Midbrain (tissue), 1 donor: ENCODE measurements around the gene NAALADL2.
"Not testable (repeated sequence)": the region's sequence is repeated elsewhere in the genome, so short reads cannot be mapped to it uniquely, and the experiment has no call there.

Experiments
- DNase-seq: peaks from one replicate; lab custom pipeline; 2025; lab: John Stamatoyannopoulos, UW

The NAALADL2 gene

GRCh38 chr3:175763948-175764347 lies 904.8 kb downstream of the NAALADL2 start:
- DNase-seq: no peak

- DNase-seq: no peak
Observed at GRCh38 chr3:175764722-175765121, 905.6 kb downstream of the NAALADL2 start.

GRCh38 chr3:175770426-175770825 lies 911.3 kb downstream of the NAALADL2 start:
- DNase-seq: no peak

- no peak for DNase-seq
Observed at GRCh38 chr3:175777495-175777894, 918.4 kb downstream of the NAALADL2 start.

- DNase-seq: no peak
Observed at GRCh38 chr3:175777965-175778364, 918.8 kb downstream of the NAALADL2 start.

- DNase-seq: no peak
Observed at GRCh38 chr3:175778994-175779393, 919.9 kb downstream of the NAALADL2 start.

GRCh38 chr3:175787109-175787508 lies 928.0 kb downstream of the NAALADL2 start:
- not testable (repeated sequence) for DNase-seq

GRCh38 chr3:175792245-175792644 lies 933.1 kb downstream of the NAALADL2 start:
- DNase-seq: no peak

- no peak for DNase-seq
Observed at GRCh38 chr3:175798326-175798725, 939.2 kb downstream of the NAALADL2 start.

GRCh38 chr3:175805825-175806224 lies 946.7 kb downstream of the NAALADL2 start:
- no peak for DNase-seq

- DNase-seq: no peak
Observed at GRCh38 chr3:175807175-175807574, 948.0 kb downstream of the NAALADL2 start.

- DNase-seq: no peak
Observed at GRCh38 chr3:175818811-175819464, 959.8 kb downstream of the NAALADL2 start.

GRCh38 chr3:175822766-175823491 lies 963.8 kb downstream of the NAALADL2 start:
- DNase-seq: not testable (repeated sequence)

- DNase-seq: not testable (repeated sequence)
Observed at GRCh38 chr3:175825016-175825580, 966.0 kb downstream of the NAALADL2 start.

- no peak for DNase-seq
Observed at GRCh38 chr3:175826759-175827158, 967.6 kb downstream of the NAALADL2 start.

GRCh38 chr3:175829809-175830208 lies 970.7 kb downstream of the NAALADL2 start:
- not testable (repeated sequence) for DNase-seq

- not testable (repeated sequence) for DNase-seq
Observed at GRCh38 chr3:175835763-175836162, 976.6 kb downstream of the NAALADL2 start.

- no peak for DNase-seq
Observed at GRCh38 chr3:175836617-175837016, 977.5 kb downstream of the NAALADL2 start.

- DNase-seq: no peak
Observed at GRCh38 chr3:175837962-175838361, 978.8 kb downstream of the NAALADL2 start.

- no peak for DNase-seq
Observed at GRCh38 chr3:175839366-175840005, 980.4 kb downstream of the NAALADL2 start.

- DNase-seq: no peak
Observed at GRCh38 chr3:175851541-175851940, 992.4 kb downstream of the NAALADL2 start.

GRCh38 chr3:175852560-175852959 lies 993.4 kb downstream of the NAALADL2 start:
- DNase-seq: no peak
